Heart left ventricle (tissue), 16 donors: ENCODE data around the gene PARP9. TPM values are rescaled to one million over a fixed set of nuclear protein-coding genes. Genes with fewer than 3 reads are reported as not detected.
A peak's percentile ranks its signal among the peaks of the same experiment; 100 is the strongest.
"Not testable (repeated sequence)": the region's sequence is repeated elsewhere in the genome, so short reads cannot be mapped to it uniquely, and the experiment has no call there.

Source experiments
- ATAC-seq, 4 donors: fragments of 200-7000 bp; cut with Tn5 transposase; one replicate each; pipeline ENCODE4 v1.9.1; 2020 to 2022; ENCODE audit warnings: moderate library complexity in 4 of 4, mild to moderate bottlenecking in 3 of 4, moderate number of reproducible peaks in 1 of 4
- DNase-seq, 5 donors: peaks; one replicate each; pipeline ENCODE4 v3.0.0-alpha.2; 2020
- H3K27ac ChIP-seq, 12 donors: fragments of 200-600 bp; sonication (generic) in 4 of 12; one replicate each; pipeline versions ENCODE4 v1.5.0 to v1.8.0; 2016 to 2022; ENCODE audit warnings: mild to moderate bottlenecking in 2 of 12
- H3K27me3 ChIP-seq, 9 donors: fragments of 200-600 bp; sonication (generic) in 2 of 9; one replicate each; pipeline versions ENCODE4 v1.5.1 to v1.8.0; 2016 to 2022; ENCODE audit warnings: mild to moderate bottlenecking in 3 of 9
- H3K36me3 ChIP-seq, 9 donors: fragments of 200-600 bp; sonication (generic) in 2 of 9; one replicate each; pipeline versions ENCODE4 v1.5.0 to v1.8.0; 2018 to 2022; ENCODE audit warnings: mild to moderate bottlenecking in 2 of 9
- H3K4me1 ChIP-seq, 12 donors: fragments of 200-600 bp; sonication (generic) in 4 of 12; one replicate each; pipeline versions ENCODE4 v1.5.0 to v1.8.0; 2016 to 2022; ENCODE audit warnings: mild to moderate bottlenecking in 3 of 12
- H3K4me3 ChIP-seq, 12 donors: fragments of 200-600 bp; sonication (generic) in 4 of 12; one replicate each; pipeline versions ENCODE4 v1.5.0 to v1.8.0; 2017 to 2022; ENCODE audit warnings: mild to moderate bottlenecking in 9 of 12, moderate library complexity in 4 of 12
- H3K9me3 ChIP-seq, 12 donors: fragments of 200-600 bp; sonication (generic) in 4 of 12; one replicate each; pipeline versions ENCODE4 v1.5.0 to v1.8.0; 2016 to 2022; ENCODE audit warnings: mild to moderate bottlenecking in 1 of 12
- CTCF ChIP-seq, 12 donors: fragments of 200-600 bp; sonication (generic) in 4 of 12; IDR thresholded peaks; one replicate each; pipeline versions ENCODE4 v1.5.0 to v1.8.0; 2018 to 2022; ENCODE audit warnings: antibody characterized with exemption in 12 of 12, mild to moderate bottlenecking in 5 of 12
- POLR2A ChIP-seq, 2 donors: fragments of 450-650 bp; IDR thresholded peaks; one replicate each; pipeline ENCODE4 v1.6.1; 2017; ENCODE audit warnings: antibody characterized with exemption in 2 of 2, mild to moderate bottlenecking in 2 of 2, moderate library complexity in 2 of 2
- WGBS, 4 donors: extraction: QIAGEN DNeasy Blood & Tissue Kit in 2 of 4; methylation state at CpG; one replicate each; pipeline versions ENCODE4 v1.1.5 to v1.1.7; 2013 to 2018; 5-methylcytosine and 5-hydroxymethylcytosine counted together
- intact Hi-C, 10 donors: fragments of 100-400 bp; cut with DNase I; formaldehyde crosslinking; loops; one replicate each; pipeline versions ENCODE4 v1.11.1 to v1.14.2; 2022
- polyA plus RNA-seq, 2 donors: library from polyadenylated mRNA; stranded (reverse); fragments of 200-250 nt; gene quantifications; one replicate each; pipeline ENCODE4 v1.2.3, GENCODE V29; 2013
- total RNA-seq, 9 donors: library from RNA; depleted of rRNA in 2 of 9; stranded (reverse); fragments of >200 nt in 2 of 9; fragmentation: NEBNext Ultra II Directional in 3 of 9; extraction: Animal tissue kit (Norgen Biotek cat#: 25700) in 3 of 9; gene quantifications; one replicate each; pipeline versions ENCODE4 v1.1.0 to v1.2.4, GENCODE V29; 2016 to 2023
- donor health status: ischemic (EF 13 %, LVEDD 7.1; RV severe dilation, severe dysfunction).
- donor health status: healthy with polysubstance abuse.
- donor health status: DM: no; HTN: yes; CAD: no.
- donor health status: DM: no; HTN: no; CAD: no.
- donor health status: ischemic (EF 25% LVEDD 6.9; RV normal size, moderate dysfunction).
- donor health status: ischemic (EF 25% LVEDD 5.7; RV mildly dilated, moderate dysfunction).
- donor health status: healthy.
- donor health status: DM: yes; HTN: yes; CAD: no.
- donor health status: ischemic (EF 35%, LVEDD 5.7; RV mildly dilated, moderate dysfunction).
- donor health status: nonischemic (EF 11% LVEDD 7.7; RV severe dilation, severe dysfunction).
- donor health status: DM: yes; HTN: yes; CAD: no.
- donor health status: PGD.
- donor health status: ischemic (EF 29% LVEDD 5.4; RV normal size, mild dysfunction).
- donor health status: nonischemic (EF 23%, LVEDD 6.1; RV moderate dilation, normal function).

Gene PARP9
- total and polyA plus RNA-seq, 11 donors = 8.2 to 73.0 (median 14.9) TPM

- 10 to 14% (median 11%) methylated on average over 19 of the region's 19 CpGs for WGBS, 4 donors
These were observed 50.5 kb downstream of the PARP9 start for GRCh38 chr3:122513386-122514122.

GRCh38 chr3:122512284-122512683 is 51.8 kb downstream of the PARP9 start:
- H3K9me3 ChIP-seq = peaks cover 0 to 14% (median 0%) of the 10 kb centered on the region in 12 donors
- H3K27ac ChIP-seq = peak overlapping the region in 1 of 12 donors; percentile 96
- intact Hi-C loops = loop anchor here in 3 of 10 donors (5.0 to 10.0 kb wide), 2 partner anchors 57 to 95 kb away; partner anchors contain the start of gene WDR5B (in 2 of the 3)
- ATAC-seq = no peak
- 87 to 89% (median 88%) methylated on average over 15 of the region's 15 CpGs for WGBS, 4 donors
- no peaks in the 10 kb centered on the region for H3K27me3 ChIP-seq
- TF ChIP-seq CTCF (IDR thresholded peaks at IDR 0.05) = no peak
- peaks cover 0 to 49% (median 33%) of the 10 kb centered on the region in 12 donors for H3K4me1 ChIP-seq
- DNase-seq = no peak
- no peaks in the 10 kb centered on the region for H3K36me3 ChIP-seq
- no peak overlapping the region for H3K4me3 ChIP-seq

More at GRCh38 chr3:122513386-122514122, 50.5 kb downstream of the PARP9 start:
- Histone ChIP-seq H3K27me3 (no peaks in the 10 kb centered on the region), H3K36me3 (no peaks in the 10 kb centered on the region), H3K27ac (peak overlapping the region; percentile 68 to 99 (median 96)), H3K4me3 (peak overlapping the region; percentile 55 to 93 (median 86)), H3K4me1 (peaks cover 0 to 49% (median 33%) of the 10 kb centered on the region in 12 donors), H3K9me3 (peaks cover 0 to 14% (median 0%) of the 10 kb centered on the region in 12 donors)
- intact Hi-C loops = loop anchor here in 4 of 10 donors (1.0 to 10.0 kb wide), 5 partner anchors 45 to 97 kb away; partner anchors contain the start of gene WDR5B (in 3 of the 4)
- ATAC-seq = no peak
- TF ChIP-seq CTCF (IDR thresholded peaks at IDR 0.05) = no peak
- DNase-seq = no peak

GRCh38 chr3:122510878-122511535 is 53.1 kb downstream of the PARP9 start:
- TF ChIP-seq POLR2A (IDR thresholded peaks at IDR 0.05) = no peak
- TF ChIP-seq CTCF (IDR thresholded peaks at IDR 0.05) = no peak
- intact Hi-C loops = loop anchor here in 3 of 10 donors (5.0 to 10.0 kb wide), 2 partner anchors 56 to 94 kb away; partner anchors contain the start of gene WDR5B (in 2 of the 3)
- Histone ChIP-seq H3K4me3 (no peak overlapping the region), H3K36me3 (no peaks in the 10 kb centered on the region), H3K27me3 (no peaks in the 10 kb centered on the region), H3K9me3 (peaks cover 0 to 14% (median 0%) of the 10 kb centered on the region in 12 donors), H3K27ac (no peak overlapping the region), H3K4me1 (peaks cover 0 to 54% (median 35%) of the 10 kb centered on the region in 12 donors)
- ATAC-seq = no peak
- WGBS, 4 donors = 82 to 88% (median 85%) methylated on average over 8 of the region's 8 CpGs
- DNase-seq = no peak

- H3K9me3 ChIP-seq = peaks cover 0 to 14% (median 0%) of the 10 kb centered on the region in 12 donors
- peaks cover 0 to 53% (median 38%) of the 10 kb centered on the region in 12 donors for H3K4me1 ChIP-seq
- ATAC-seq = peak in 2 of 4 donors; percentile 53 to 56
- H3K36me3 ChIP-seq, H3K27me3 ChIP-seq, H3K4me3 ChIP-seq, intact Hi-C loops: not testable (repeated sequence)
- H3K27ac ChIP-seq = peak overlapping the region in 1 of 12 donors; percentile 2
- DNase-seq = peak in 1 of 5 donors; percentile 41
- WGBS, 4 donors = 65 to 91% (median 81%) methylated on average over 9 of the region's 9 CpGs
These were observed 55.2 kb downstream of the PARP9 start for GRCh38 chr3:122508944-122509343.
